ENCODE results near the gene NFIC.

DNA sequence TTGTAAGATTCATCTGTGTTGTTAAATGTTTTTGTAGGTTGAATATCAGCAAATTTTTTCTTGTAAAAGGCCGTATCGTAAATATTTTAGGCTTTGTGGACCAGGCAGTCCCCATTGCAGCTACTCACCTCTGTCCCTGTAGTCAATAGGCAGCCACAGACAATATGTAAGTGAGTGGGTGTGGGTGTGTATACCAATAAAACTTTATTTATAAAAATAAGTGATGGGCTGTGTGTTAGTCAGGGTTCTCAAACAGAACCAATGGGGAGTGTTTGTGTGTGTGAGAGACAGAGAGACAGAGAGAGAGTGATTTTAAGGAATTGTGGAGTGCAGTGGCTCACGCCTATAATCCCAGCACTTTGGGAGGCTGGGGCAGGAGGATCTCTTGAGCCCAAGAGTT is 37.6 kb upstream of the NFIC start:
- TF ChIP-seq, protein P1, sequence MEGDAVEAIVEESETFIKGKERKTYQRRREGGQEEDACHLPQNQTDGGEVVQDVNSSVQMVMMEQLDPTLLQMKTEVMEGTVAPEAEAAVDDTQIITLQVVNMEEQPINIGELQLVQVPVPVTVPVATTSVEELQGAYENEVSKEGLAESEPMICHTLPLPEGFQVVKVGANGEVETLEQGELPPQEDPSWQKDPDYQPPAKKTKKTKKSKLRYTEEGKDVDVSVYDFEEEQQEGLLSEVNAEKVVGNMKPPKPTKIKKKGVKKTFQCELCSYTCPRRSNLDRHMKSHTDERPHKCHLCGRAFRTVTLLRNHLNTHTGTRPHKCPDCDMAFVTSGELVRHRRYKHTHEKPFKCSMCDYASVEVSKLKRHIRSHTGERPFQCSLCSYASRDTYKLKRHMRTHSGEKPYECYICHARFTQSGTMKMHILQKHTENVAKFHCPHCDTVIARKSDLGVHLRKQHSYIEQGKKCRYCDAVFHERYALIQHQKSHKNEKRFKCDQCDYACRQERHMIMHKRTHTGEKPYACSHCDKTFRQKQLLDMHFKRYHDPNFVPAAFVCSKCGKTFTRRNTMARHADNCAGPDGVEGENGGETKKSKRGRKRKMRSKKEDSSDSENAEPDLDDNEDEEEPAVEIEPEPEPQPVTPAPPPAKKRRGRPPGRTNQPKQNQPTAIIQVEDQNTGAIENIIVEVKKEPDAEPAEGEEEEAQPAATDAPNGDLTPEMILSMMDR (IDR thresholded peaks at IDR 0.05) = no peak
- no peak for TF ChIP-seq POLR2A (IDR thresholded peaks at IDR 0.05)
- TF ChIP-seq POLR2AphosphoS5 (IDR thresholded peaks at IDR 0.05) = no peak
- no peak for TF ChIP-seq EP300 (IDR thresholded peaks at IDR 0.05)

All from upper lobe of left lung (tissue), 4 donors.